Rectal smooth muscle tissue (tissue), 1 donor: ENCODE data around the gene CHL1.

Experiments used
- H3K27ac ChIP-seq: one replicate; pipeline ENCODE4 v1.7.0; 2013; ENCODE audit warnings: low read depth, low read length, inconsistent platforms
- H3K27me3 ChIP-seq: one replicate; pipeline ENCODE4 v1.7.0; 2013; ENCODE audit warnings: low read length; ENCODE audit not compliant: control insufficient read depth, insufficient read depth
- H3K36me3 ChIP-seq: one replicate; pipeline ENCODE4 v1.7.0; 2013; ENCODE audit warnings: low read length; ENCODE audit not compliant: control insufficient read depth, insufficient read depth
- H3K4me1 ChIP-seq: one replicate; pipeline ENCODE4 v1.7.0; 2013; ENCODE audit warnings: low read length; ENCODE audit not compliant: control insufficient read depth, insufficient read depth
- H3K4me3 ChIP-seq: one replicate; pipeline ENCODE4 v1.7.0; 2013; ENCODE audit warnings: low read length
- H3K9ac ChIP-seq: one replicate; pipeline ENCODE4 v1.7.0; 2013; ENCODE audit warnings: low read length

Gene CHL1

DNA sequence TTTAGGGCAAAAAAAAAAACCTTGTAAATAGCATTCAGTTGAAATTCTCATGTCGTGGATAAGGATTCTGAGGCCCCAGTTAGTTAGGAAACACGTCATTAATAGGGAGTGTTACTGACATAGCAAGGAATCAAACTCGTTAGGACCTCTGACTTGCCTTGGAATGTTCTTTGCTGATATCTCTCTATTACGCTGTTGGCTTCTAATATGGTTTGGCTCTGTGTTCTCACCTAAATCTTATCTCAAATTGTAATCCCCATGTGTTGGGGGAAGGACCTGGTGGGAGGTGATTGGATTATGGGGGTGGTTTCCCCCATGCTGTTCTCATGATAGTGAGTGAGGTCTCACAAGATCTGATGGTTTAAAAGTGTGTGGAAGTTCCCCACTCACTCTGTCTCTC lies 40.3 kb downstream of the CHL1 start:
- H3K9ac ChIP-seq = no peak overlapping the region
- H3K4me1 ChIP-seq = no peaks in the 10 kb centered on the region
- H3K4me3 ChIP-seq = no peak overlapping the region
- no peaks in the 10 kb centered on the region for H3K36me3 ChIP-seq
- H3K27me3 ChIP-seq = no peaks in the 10 kb centered on the region
- H3K27ac ChIP-seq = no peak overlapping the region

GRCh38 chr3:242602-243355 lies 46.2 kb downstream of the CHL1 start:
- H3K27me3 ChIP-seq = no peaks in the 10 kb centered on the region
- H3K4me1 ChIP-seq = no peaks in the 10 kb centered on the region
- H3K9ac ChIP-seq = no peak overlapping the region
- H3K36me3 ChIP-seq = no peaks in the 10 kb centered on the region
- H3K4me3 ChIP-seq = no peak overlapping the region
- H3K27ac ChIP-seq = no peak overlapping the region

DNA sequence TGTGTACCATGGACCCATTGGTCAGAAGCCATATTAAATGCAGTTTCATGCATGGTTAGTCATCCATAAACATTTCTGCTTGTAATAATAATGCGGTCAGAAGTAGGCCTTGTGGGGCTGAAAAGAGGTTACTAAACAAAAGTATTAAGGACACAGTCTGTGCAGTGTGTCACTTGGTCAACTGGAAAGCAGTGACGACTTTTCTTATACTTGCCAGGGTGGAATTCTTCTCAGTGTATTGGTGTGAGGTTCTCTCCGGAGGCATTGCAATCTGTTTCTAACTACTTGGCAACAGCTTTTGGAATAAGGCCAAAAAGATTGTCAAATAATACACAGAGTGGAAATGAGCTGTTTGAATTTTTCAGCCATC lies 46.8 kb downstream of the CHL1 start:
- H3K27me3 ChIP-seq = no peaks in the 10 kb centered on the region
- H3K36me3 ChIP-seq = no peaks in the 10 kb centered on the region
- H3K4me1 ChIP-seq = no peaks in the 10 kb centered on the region
- no peak overlapping the region for H3K4me3 ChIP-seq
- no peak overlapping the region for H3K27ac ChIP-seq
- H3K9ac ChIP-seq = no peak overlapping the region

GRCh38 chr3:244041-244440 lies 47.5 kb downstream of the CHL1 start:
- H3K27me3 ChIP-seq = no peaks in the 10 kb centered on the region
- H3K4me1 ChIP-seq = no peaks in the 10 kb centered on the region
- no peak overlapping the region for H3K9ac ChIP-seq
- no peaks in the 10 kb centered on the region for H3K36me3 ChIP-seq
- no peak overlapping the region for H3K4me3 ChIP-seq
- no peak overlapping the region for H3K27ac ChIP-seq

GRCh38 chr3:247916-248315 lies 51.4 kb downstream of the CHL1 start:
- Histone ChIP-seq H3K4me1 (no peaks in the 10 kb centered on the region), H3K4me3 (no peak overlapping the region), H3K27me3 (no peaks in the 10 kb centered on the region), H3K9ac (no peak overlapping the region), H3K36me3 (no peaks in the 10 kb centered on the region), H3K27ac (no peak overlapping the region)

GRCh38 chr3:248864-249520 lies 52.4 kb downstream of the CHL1 start:
- Histone ChIP-seq H3K4me3 (no peak overlapping the region), H3K27ac (no peak overlapping the region), H3K9ac (no peak overlapping the region), H3K27me3 (no peaks in the 10 kb centered on the region), H3K36me3 (no peaks in the 10 kb centered on the region), H3K4me1 (no peaks in the 10 kb centered on the region)

- H3K4me1 ChIP-seq = no peaks in the 10 kb centered on the region
- H3K27ac ChIP-seq = no peak overlapping the region
- H3K36me3 ChIP-seq = no peaks in the 10 kb centered on the region
- H3K27me3 ChIP-seq = no peaks in the 10 kb centered on the region
- no peak overlapping the region for H3K9ac ChIP-seq
- no peak overlapping the region for H3K4me3 ChIP-seq
These were observed 53.2 kb downstream of the CHL1 start for GRCh38 chr3:249587-250262.

- Histone ChIP-seq H3K36me3 (no peaks in the 10 kb centered on the region), H3K4me1 (no peaks in the 10 kb centered on the region), H3K9ac (no peak overlapping the region), H3K4me3 (no peak overlapping the region), H3K27me3 (no peaks in the 10 kb centered on the region), H3K27ac (no peak overlapping the region)
These were observed 59.9 kb downstream of the CHL1 start for GRCh38 chr3:256501-256900.

DNA sequence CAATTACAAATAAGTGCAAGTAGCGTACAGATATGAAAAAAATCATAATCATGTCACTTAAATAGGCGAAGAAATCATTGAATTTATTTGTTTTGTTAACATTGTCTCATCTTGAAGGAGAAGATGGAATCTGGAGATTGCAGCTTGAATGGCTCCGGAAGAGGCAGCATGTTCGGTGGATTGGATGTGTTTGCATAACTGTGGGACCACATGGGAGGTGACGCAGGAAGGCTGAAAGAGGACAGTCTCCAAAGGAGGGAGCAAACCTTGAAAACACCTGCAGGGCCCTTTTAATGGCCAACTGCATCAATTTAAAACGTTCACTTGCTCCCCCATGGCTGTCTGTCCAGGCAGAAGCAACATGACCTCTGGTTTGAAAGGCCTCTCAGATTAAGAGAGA lies 61.3 kb downstream of the CHL1 start:
- Histone ChIP-seq H3K27ac (no peak overlapping the region), H3K9ac (no peak overlapping the region), H3K4me1 (no peaks in the 10 kb centered on the region), H3K4me3 (no peak overlapping the region), H3K27me3 (no peaks in the 10 kb centered on the region), H3K36me3 (no peaks in the 10 kb centered on the region)

DNA sequence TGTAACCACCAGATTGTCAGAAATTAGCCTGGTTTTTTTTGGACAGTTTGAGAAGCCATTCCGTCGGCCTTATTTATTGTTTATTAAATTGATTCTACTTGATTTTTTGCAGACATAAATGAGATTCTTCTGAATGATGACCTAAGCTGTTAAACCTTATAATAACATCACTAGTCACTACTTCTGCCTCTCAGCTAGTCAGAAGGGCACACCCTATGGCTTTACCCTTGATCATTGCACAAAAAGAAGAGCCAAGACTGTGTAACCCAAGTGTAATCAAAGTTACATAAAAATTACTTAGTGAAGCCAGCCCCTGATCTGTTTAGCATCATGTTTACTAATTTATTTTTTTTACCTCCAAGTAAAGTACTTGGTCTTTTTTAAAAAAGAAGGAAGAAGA lies 64.3 kb downstream of the CHL1 start:
- Histone ChIP-seq H3K4me1 (no peaks in the 10 kb centered on the region), H3K36me3 (no peaks in the 10 kb centered on the region), H3K27ac (no peak overlapping the region)

DNA sequence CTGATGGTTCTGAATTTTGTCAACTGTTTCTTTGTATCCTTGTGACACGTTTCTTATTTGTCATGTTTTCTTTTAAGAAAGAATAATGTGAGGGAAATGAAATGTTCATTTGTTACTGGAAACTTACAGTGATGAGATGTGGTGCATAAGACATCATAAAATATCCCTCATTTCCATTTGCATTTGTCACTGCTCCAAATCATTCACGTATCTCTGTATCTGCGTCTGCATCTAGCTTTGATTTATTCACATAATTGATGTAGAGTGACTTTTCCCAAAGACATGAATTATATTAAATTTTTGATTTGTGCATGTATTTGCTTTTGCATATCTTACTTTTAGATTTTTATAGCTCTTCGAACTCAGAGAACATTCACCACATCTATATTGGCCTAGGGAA lies 66.8 kb downstream of the CHL1 start:
- H3K9ac ChIP-seq = no peak overlapping the region
- H3K36me3 ChIP-seq = no peaks in the 10 kb centered on the region
- no peaks in the 10 kb centered on the region for H3K27me3 ChIP-seq
- H3K4me3 ChIP-seq = no peak overlapping the region
- no peak overlapping the region for H3K27ac ChIP-seq
- no peaks in the 10 kb centered on the region for H3K4me1 ChIP-seq

More for the DNA sequence above, 64.3 kb downstream of the CHL1 start:
- no peak overlapping the region for H3K4me3 ChIP-seq
- H3K27me3 ChIP-seq = no peaks in the 10 kb centered on the region
- H3K9ac ChIP-seq = no peak overlapping the region

DNA sequence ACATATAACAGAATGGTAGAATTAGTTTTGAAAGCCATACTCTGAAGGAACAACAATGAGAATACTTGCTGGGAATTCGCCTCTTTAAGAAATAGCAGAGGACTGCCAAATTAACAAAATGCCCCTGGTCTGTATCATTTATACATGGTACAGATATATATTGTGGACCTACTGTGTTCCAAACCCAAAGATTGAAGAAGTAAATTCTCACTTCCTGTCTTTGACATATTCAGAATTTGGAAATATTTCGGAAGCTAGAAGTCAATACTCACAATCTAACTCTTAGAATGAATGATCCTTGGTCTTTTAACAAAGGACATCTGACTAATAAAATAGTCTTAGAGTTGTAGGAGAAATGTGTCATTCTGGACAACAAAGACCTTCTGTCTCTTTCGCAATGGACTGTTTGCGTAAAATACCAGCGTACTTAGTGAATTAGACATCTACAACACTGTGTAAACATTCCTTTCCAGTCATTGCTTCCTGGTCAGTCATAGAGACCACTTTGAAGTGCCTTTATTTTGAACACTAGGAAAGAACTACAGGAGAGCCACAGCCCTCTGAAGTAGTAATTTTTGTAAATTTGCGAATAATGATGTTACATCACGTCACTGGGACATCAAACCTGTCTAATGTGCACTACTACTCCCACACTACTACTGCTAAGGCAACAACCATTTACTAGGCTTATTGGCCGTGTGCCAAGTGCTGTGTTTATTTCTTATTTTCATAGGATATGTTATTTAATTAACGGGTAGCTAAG lies 68.0 kb downstream of the CHL1 start:
- H3K4me1 ChIP-seq = no peaks in the 10 kb centered on the region
- no peak overlapping the region for H3K4me3 ChIP-seq
- H3K27ac ChIP-seq = no peak overlapping the region
- H3K36me3 ChIP-seq = no peaks in the 10 kb centered on the region
- H3K27me3 ChIP-seq = no peaks in the 10 kb centered on the region
- no peak overlapping the region for H3K9ac ChIP-seq
